Measurements from ENCODE around the gene CRTAC1. TPM values are rescaled to one million over a fixed set of nuclear protein-coding genes. Genes with fewer than 3 reads are reported as not detected.
A peak's percentile ranks its signal among the peaks of the same experiment; 100 is the strongest.

The CRTAC1 gene, protein sequence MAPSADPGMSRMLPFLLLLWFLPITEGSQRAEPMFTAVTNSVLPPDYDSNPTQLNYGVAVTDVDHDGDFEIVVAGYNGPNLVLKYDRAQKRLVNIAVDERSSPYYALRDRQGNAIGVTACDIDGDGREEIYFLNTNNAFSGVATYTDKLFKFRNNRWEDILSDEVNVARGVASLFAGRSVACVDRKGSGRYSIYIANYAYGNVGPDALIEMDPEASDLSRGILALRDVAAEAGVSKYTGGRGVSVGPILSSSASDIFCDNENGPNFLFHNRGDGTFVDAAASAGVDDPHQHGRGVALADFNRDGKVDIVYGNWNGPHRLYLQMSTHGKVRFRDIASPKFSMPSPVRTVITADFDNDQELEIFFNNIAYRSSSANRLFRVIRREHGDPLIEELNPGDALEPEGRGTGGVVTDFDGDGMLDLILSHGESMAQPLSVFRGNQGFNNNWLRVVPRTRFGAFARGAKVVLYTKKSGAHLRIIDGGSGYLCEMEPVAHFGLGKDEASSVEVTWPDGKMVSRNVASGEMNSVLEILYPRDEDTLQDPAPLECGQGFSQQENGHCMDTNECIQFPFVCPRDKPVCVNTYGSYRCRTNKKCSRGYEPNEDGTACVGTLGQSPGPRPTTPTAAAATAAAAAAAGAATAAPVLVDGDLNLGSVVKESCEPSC
- 0.51 and 1.3 TPM in 2 replicates for total RNA-seq

GRCh38 chr10:98030093-98030821, at the start of gene CRTAC1:
Gene CRTAC1 (minus strand): TSS chr10:98030621. CDS start chr10:98030472, 149 bp downstream.
- peak; percentile 28 for DNase-seq

DNA sequence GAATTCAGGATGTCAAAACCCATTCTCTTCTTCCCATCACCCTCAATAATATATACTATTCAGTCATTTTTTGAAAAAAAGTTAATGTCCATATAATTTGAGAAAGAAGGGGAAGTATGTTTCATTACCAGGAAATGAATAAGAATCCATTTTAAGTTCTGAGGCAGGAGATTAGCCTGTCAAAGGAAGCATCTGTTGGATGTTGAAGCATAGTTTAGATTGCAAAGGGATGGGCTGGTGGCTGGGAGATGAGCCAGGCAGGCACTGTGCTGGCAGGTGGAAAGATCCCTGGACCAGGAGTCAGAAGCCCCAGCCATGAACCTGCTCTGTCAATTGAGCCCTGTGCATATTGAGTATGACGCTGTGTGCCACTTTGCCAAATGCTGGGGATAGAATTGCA, 48.4 kb upstream of the CRTAC1 start:
- peak; percentile 71 for DNase-seq

GRCh38 chr10:98077223-98077622, 46.8 kb upstream of the CRTAC1 start:
- DNase-seq = no peak

DNA sequence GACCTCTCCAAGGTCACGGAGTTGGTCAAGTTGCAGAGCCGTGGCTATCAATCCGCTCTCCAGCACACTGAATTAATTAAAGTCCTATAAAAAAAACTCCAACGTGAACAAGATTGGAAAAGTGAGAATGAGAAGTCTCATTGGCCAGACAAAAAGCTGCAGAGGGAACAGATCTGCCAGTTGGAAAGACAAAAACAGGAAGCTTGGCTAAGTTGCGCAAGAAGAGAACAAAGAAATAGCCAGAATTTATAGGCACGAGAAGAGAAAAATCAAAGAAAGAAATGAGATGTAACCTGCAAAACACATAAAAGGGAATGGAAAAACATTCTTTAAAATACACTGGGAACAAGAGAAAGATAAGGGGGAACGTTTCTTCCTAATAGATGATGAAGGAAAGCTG, 45.7 kb upstream of the CRTAC1 start:
- no peak for DNase-seq

DNA sequence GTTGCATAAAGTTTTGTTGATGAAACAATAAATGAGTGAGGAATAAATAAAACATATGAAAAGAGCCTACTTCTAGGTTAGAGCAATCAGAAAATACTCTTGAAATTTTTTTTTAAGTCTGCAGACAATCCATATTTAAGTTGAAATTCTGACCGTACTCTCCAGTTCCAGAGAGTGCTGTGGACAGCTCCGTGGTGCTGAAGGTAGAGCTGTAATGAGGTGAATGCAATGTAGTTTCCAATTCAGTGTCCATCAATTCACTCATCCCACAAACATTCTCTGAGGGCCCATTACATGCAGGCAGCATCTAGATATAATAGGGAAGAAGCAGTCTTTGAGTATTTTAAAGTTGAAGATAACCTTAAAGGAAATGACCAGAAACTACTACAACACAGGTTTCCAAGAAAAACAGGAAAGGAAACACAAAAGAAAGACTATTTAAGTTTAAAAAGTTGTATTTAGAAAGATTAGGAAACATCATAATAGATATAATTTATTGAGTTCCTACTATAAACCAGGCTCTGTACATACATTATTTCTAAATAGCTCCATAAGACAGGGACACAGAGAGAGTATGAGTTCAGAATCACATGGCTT, 44.0 kb upstream of the CRTAC1 start:
- DNase-seq = peak; percentile 45

- no peak for DNase-seq
Observed at GRCh38 chr10:98067165-98067564, 36.7 kb upstream of the CRTAC1 start.

- no peak for DNase-seq
Observed at GRCh38 chr10:98063740-98064027, 33.3 kb upstream of the CRTAC1 start.

DNA sequence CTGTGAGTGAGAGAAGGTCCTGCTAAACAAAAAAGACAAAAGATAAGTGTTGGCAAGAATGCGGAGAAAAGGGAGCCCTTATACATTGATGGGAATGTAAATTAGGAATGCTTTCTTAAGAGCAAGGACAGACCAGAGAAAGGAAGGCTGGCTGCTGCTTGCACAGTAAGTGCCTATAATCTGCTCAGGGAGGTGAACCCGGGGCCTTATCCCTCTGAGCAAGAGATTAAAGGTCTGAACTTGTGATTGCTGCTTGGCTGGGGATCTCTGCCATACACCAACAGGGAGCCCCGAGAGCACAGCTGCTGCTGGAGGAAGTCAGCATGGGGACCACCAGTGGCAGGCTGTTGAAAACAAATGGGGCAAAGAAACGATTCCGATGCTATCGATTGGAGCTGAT, 32.0 kb upstream of the CRTAC1 start:
- no peak for DNase-seq

GRCh38 chr10:98060079-98060478, 29.7 kb upstream of the CRTAC1 start:
- no peak for DNase-seq

DNA sequence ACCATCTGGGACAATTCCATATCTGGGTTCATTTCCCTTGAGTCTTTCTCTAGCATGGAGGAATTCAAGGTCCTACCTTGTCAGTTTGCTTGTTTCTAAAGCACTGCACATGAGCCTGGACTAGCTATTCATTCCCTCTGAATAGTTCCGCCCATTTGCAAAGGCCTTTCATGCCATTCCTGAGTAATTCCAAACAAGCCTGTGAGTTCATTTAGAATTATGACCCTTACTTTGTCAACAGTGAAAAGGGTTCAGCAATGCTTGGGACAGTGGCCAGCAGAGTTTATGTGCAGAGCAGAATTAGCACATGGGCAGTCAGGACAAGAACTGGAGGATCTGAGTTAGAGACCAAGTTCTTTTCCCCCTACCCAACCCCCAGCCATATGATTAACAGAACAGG, 27.9 kb upstream of the CRTAC1 start:
- no peak for DNase-seq

DNA sequence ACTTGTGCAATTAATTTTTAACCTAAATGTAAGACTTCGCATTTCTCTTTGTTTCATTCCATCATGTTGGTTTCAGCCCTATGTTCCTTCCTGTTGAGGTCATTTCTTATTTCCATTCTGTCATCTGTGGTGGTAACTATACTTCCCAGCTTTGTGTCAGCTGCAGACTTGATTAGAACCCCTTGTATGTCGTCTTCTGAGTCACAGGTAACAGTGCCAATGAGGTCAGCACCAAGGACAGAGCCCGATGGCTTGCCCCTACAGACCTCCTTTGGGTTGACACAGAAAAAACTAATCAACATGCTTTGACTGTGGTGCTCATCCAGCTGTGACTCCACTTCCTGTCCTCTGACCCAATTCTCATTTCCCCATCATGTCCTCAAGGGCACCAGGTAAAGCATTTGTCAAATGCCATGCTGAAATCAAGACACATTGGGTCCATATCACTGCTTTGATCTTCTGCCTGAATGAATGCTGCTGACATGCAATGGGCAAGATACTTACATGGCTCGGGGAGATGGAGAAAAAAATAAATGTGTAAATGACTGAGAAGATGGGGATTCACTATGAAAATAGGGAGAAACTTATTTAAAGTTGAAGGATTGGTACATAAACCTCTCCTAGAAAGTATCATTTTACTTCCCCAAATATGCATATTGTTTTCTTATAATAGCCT, 25.6 kb upstream of the CRTAC1 start:
- DNase-seq = peak; percentile 32

DNA sequence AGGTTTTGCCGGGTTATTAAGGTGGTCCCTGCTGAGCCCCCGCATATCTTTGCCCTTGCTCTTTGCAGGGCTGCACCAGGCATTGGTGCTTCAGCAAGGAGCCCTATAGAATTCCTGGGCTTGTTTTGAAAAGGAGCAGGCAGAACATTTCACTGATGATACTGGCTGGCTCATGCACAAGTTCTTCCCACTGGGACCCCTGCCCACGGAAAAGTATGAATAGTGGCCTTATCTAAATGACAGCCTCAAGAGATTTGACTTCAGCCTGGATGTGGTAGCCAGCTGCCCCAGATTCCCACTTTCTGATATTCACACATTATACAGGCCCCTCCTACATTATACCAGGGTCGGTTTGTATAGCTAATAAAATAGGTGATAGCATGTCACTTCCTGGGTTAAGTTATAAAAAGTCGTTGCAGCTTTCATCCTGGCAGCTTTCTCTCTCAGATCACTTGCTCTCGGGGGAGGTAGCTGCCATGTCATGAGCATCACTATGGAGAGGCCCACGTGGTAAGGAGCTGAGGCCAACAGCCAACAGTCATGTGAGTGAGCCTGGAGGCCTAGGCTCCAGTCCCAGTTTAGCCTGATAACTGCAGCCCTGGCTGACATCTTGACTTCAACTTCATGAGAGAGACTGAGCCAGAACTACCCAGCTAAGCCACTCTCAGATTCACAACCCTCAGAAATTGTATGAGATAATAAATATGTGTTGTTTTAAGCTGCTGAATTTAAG, 16.8 kb upstream of the CRTAC1 start:
- DNase-seq = no peak

DNA sequence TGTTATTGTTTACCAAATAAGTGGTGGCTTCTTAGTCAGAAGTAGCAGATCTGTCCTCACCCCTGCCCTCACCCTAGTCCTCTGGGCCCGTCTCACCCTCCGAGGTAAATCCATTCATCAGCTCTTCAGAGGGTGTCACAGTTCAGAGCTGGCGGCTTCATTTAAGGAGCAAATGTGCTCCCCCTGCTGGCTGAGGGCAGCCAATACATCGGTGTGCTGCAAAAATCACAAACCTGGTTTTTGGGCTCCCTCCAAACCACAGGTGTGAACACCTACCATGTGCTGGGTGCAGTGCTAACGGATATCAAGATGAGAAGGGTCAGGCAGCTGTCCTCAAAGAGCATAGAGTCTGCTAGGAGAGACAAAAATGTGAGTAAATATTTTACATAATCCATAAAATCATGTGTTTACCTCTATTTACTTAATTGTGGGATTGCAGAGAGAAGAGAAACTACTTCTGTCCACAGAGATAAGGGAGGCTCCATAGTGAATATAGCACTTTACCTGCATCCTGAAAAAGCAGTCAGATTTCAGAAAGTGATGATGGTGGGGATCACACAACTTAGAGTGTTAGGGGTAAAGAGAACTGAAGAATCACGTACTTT, 15.5 kb upstream of the CRTAC1 start:
- DNase-seq = peak; percentile 76

DNA sequence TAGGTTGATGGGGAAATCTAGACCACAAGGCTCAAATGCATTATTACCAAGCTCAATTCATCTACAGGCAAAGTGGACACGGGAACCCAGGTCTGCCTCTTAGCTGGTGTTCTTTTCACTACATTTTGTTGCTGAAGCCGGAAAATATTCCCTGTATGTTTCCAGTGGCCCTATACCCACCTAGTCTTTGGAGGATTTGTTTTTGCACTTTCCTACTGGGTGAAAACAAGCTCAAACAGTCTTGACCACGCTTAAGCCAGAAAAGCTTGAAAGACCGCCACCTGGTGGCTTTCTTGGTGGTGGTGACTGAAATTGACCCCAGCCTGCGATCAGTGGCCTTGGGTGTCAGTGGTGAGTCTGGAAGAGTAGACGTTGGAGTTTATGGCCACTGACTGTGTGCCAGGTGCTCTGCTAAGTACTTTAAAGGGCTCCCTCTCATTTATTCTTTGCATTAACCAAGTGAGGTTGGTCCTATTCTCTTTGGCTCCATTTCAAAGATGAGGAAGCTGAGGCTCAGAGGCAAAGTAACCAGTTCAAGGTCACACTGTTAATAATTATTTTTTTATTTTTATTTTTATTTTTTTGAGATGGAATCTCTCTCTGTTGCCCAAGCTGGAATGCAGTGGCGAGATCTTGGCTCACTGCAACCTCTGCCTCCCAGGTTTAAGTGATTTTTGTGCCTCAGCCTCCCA, 11.1 kb upstream of the CRTAC1 start:
- peak; percentile 81 for DNase-seq

DNA sequence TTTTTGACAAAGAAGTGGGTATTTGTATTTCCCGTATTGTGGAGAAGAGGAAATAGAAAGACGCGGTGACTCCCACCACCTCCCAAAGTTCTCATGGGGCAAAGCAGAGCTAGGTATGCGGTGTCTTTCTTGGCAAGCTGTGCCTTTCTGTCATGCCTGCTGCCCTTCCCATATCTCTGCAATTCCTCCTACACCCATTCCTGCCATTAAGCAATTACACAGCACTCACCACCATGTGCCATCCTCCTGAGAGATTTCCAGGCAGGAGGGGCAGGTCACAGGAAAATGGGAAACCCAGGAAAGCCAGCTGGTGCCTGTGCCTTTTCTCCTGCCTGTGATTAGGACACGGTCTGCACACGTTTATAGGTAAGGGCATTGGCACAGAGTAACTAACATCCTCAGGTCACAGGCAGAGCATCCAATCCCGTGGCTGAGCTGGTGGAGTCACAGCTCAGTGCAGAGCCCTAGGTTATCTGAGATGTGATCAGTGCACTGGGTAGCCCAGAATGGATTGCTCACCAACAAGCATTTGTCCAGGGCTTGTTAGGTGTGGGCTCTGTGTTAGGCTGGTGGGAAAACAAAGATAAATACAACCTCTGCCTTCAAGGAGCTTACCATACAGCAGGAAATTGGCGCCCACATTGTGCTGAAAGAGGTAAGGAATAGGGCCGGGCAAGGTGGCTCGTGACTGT, 9.4 kb upstream of the CRTAC1 start:
- DNase-seq = no peak

- no peak for DNase-seq
Observed at GRCh38 chr10:98038288-98038687, 7.9 kb upstream of the CRTAC1 start.

GRCh38 chr10:98035599-98035998, 5.2 kb upstream of the CRTAC1 start:
- DNase-seq = no peak

- DNase-seq = no peak
Observed at GRCh38 chr10:98033515-98033914, 3.1 kb upstream of the CRTAC1 start.

DNA sequence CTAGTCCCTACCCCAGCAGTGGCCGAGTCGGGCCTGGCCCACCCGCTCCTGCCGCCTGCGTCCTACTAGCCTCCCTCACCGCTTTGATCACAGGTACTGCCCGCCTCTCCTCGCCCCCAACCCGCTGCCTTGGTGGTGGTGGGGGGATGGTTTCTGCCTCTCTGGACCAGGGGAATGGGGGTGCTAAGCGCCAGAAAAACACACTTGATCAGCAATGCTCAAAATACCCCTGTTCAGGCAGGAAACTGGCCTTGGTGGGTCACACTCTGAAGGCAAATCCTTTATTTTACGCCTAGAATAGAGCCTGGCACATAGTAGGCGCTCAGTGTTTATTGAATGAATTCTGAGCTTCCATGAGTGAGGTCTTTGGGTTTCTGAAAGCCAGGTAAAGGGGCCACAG, 1.0 kb upstream of the CRTAC1 start:
- no peak for DNase-seq

- peak; percentile 7 for DNase-seq
Observed at GRCh38 chr10:98030991-98031431, 590 bp upstream of the CRTAC1 start.

Data from dermis blood vessel endothelial cell (primary cell).